Astrocyte (in vitro differentiated cells and primary cell): ENCODE data around the gene TAMALIN. TPM values are rescaled to one million over a fixed set of nuclear protein-coding genes. Genes with fewer than 3 reads are reported as not detected.
A peak's percentile ranks its signal among the peaks of the same experiment; 100 is the strongest.

Experiments used
- DNase-seq: peaks from one replicate; pipeline ENCODE4 v3.0.0-alpha.2; 2010; ENCODE audit warnings: low read depth
- FAIRE-seq: peaks from 2 replicates; lab custom pipeline; 2011; peaks lifted over from hg19 to GRCh38; lab: Jason Lieb, UNC
- H2AFZ ChIP-seq: 2 replicates; pipeline ENCODE4 v1.6.0; 2012; ENCODE audit warnings: low read depth, low read length, inconsistent platforms
- H3K27ac ChIP-seq: 2 replicates; pipeline ENCODE4 v1.5.1; 2011; ENCODE audit warnings: low read depth, low read length, inconsistent platforms
- H3K27me3 ChIP-seq: 2 replicates; pipeline ENCODE4 v1.6.0; 2011; ENCODE audit warnings: low read length, inconsistent platforms; ENCODE audit not compliant: insufficient read depth
- H3K36me3 ChIP-seq: 2 replicates; pipeline ENCODE4 v1.5.1; 2011; ENCODE audit warnings: low read length, inconsistent platforms; ENCODE audit not compliant: insufficient read depth
- H3K4me1 ChIP-seq: 2 replicates; pipeline ENCODE4 v1.5.1; 2011; ENCODE audit warnings: low read length, inconsistent platforms; ENCODE audit not compliant: insufficient read depth
- H3K4me2 ChIP-seq: 2 replicates; pipeline ENCODE4 v1.6.0; 2012; ENCODE audit warnings: low read length, inconsistent platforms
- H3K4me3 ChIP-seq: 2 replicates; pipeline ENCODE4 v1.5.1; 2011; ENCODE audit warnings: low read depth, mild to moderate bottlenecking, low read length, inconsistent platforms; ENCODE audit not compliant: insufficient read depth
- H3K79me2 ChIP-seq: 2 replicates; pipeline ENCODE4 v1.6.0; 2012; ENCODE audit warnings: mild to moderate bottlenecking, low read length, inconsistent platforms; ENCODE audit not compliant: insufficient read depth
- H3K9ac ChIP-seq: 2 replicates; pipeline ENCODE4 v1.6.0; 2012; ENCODE audit warnings: mild to moderate bottlenecking, low read length, inconsistent platforms
- H3K9me3 ChIP-seq: 2 replicates; pipeline ENCODE4 v1.5.1; 2012; ENCODE audit warnings: low read depth, mild to moderate bottlenecking, low read length, inconsistent platforms; ENCODE audit not compliant: insufficient read depth
- H4K20me1 ChIP-seq: 2 replicates; pipeline ENCODE4 v1.6.0; 2012; ENCODE audit warnings: low read length, inconsistent platforms; ENCODE audit not compliant: insufficient read depth
- H3K27ac Mint-ChIP-seq: one replicate; pipeline ENCODE4 v1.8.0; 2021; ENCODE audit warnings: mild to moderate bottlenecking, mixed read lengths; ENCODE audit not compliant: unreplicated experiment
- H3K27me3 Mint-ChIP-seq: one replicate; pipeline ENCODE4 v1.8.0; 2021; ENCODE audit warnings: low read depth, mixed read lengths; ENCODE audit not compliant: unreplicated experiment
- H3K36me3 Mint-ChIP-seq: one replicate; pipeline ENCODE4 v1.8.0; 2021; ENCODE audit warnings: low read depth, mixed read lengths; ENCODE audit not compliant: unreplicated experiment
- H3K4me1 Mint-ChIP-seq: one replicate; pipeline ENCODE4 v1.8.0; 2021; ENCODE audit warnings: low read depth, mixed read lengths; ENCODE audit not compliant: unreplicated experiment
- H3K4me3 Mint-ChIP-seq: one replicate; pipeline ENCODE4 v1.8.0; 2021; ENCODE audit warnings: mild to moderate bottlenecking, moderate library complexity, mixed read lengths; ENCODE audit not compliant: unreplicated experiment
- H3K9me3 Mint-ChIP-seq: one replicate; pipeline ENCODE4 v1.8.0; 2021; ENCODE audit warnings: mild to moderate bottlenecking, mixed read lengths; ENCODE audit not compliant: unreplicated experiment
- EZH2 ChIP-seq: IDR thresholded peaks from 2 replicates; pipeline ENCODE4 v1.6.1; 2012; ENCODE audit warnings: mild to moderate bottlenecking, low read length, inconsistent platforms; ENCODE audit not compliant: insufficient read depth
- total RNA-seq: library from RNA; stranded (reverse); gene quantifications from 2 replicates; pipeline ENCODE4 v1.2.1, GENCODE V29; 2021
- TF ChIP-seq, protein P1 (sequence below): IDR thresholded peaks from 2 replicates; pipeline ENCODE4 v1.5.1; 2011; ENCODE audit warnings: low read depth, mild to moderate bottlenecking, inconsistent platforms, low read length, moderate library complexity; ENCODE audit not compliant: insufficient read depth

The TAMALIN gene
- total RNA-seq, 1 donor from 2014 or later, result 9.6 TPM

DNA sequence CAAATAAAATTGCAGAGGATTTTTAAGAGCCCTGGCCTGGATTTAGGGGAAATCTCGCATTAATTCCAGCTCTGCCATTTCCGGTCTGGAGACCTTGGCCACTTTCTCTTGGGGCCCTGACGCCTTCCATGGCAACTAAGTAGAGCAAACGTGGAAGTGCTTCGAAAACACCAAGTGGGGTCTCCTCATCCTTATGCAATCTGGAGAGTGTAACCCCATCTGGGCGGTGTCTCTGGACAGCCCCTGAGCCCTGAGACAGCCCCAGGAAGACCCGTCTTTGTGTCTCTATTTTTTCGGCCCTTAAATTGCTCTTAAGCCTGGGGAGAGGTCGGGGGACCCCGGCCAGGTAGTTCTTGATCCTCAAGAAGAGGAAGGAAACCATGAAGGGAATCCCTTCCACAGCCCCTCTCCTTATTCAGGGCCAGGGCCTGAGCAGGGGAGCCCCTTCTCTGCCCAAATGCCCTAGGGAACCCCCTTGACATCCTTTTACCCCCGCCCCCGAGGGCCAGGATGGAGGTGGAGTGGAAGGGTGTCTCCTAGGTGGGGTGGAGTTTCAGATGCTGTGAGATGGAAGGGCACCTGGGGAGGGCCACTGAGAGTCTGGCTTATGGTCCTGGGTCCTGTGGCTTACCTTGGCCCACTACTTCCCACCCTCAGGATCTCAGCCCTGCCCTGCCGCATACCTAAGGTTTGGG, 26.8 kb downstream of the TAMALIN start:
- Histone ChIP-seq H3K36me3 (no peaks in the 10 kb centered on the region), H3K4me1 (peaks cover 18% of the 10 kb centered on the region), H2AFZ (peak overlapping the region; percentile 78), H4K20me1 (peaks cover under 1% of the 10 kb centered on the region), H3K9me3 (no peaks in the 10 kb centered on the region), H3K27me3 (no peaks in the 10 kb centered on the region), H3K27ac (peak overlapping the region; percentile 89), H3K4me2 (peak overlapping the region; percentile 91), H3K79me2 (no peaks in the 10 kb centered on the region), H3K9ac (peak overlapping the region; percentile 90), H3K4me3 (peak overlapping the region; percentile 49)
- TF ChIP-seq EZH2, result no peak
- TF ChIP-seq, protein P1, sequence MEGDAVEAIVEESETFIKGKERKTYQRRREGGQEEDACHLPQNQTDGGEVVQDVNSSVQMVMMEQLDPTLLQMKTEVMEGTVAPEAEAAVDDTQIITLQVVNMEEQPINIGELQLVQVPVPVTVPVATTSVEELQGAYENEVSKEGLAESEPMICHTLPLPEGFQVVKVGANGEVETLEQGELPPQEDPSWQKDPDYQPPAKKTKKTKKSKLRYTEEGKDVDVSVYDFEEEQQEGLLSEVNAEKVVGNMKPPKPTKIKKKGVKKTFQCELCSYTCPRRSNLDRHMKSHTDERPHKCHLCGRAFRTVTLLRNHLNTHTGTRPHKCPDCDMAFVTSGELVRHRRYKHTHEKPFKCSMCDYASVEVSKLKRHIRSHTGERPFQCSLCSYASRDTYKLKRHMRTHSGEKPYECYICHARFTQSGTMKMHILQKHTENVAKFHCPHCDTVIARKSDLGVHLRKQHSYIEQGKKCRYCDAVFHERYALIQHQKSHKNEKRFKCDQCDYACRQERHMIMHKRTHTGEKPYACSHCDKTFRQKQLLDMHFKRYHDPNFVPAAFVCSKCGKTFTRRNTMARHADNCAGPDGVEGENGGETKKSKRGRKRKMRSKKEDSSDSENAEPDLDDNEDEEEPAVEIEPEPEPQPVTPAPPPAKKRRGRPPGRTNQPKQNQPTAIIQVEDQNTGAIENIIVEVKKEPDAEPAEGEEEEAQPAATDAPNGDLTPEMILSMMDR, result no peak
- FAIRE-seq, result no peak
- H3K36me3 Mint-ChIP-seq, result no peaks in the 10 kb centered on the region
- peaks cover 28% of the 10 kb centered on the region for H3K27me3 Mint-ChIP-seq
- H3K27ac Mint-ChIP-seq, result peak overlapping the region; percentile 87
- H3K9me3 Mint-ChIP-seq, result no peaks in the 10 kb centered on the region
- DNase-seq, result no peak
- peaks cover 9% of the 10 kb centered on the region for H3K4me1 Mint-ChIP-seq
- H3K4me3 Mint-ChIP-seq, result peak overlapping the region; percentile 70

- Mint-ChIP-seq H3K4me1 (peaks cover 6% of the 10 kb centered on the region), H3K9me3 (no peaks in the 10 kb centered on the region), H3K4me3 (no peak overlapping the region), H3K27me3 (peaks cover 29% of the 10 kb centered on the region), H3K27ac (no peak overlapping the region), H3K36me3 (no peaks in the 10 kb centered on the region)
- Histone ChIP-seq H3K9ac (no peak overlapping the region), H3K27me3 (no peaks in the 10 kb centered on the region), H3K79me2 (no peaks in the 10 kb centered on the region), H3K4me2 (no peak overlapping the region), H3K9me3 (no peaks in the 10 kb centered on the region), H3K36me3 (no peaks in the 10 kb centered on the region), H2AFZ (no peak overlapping the region), H3K4me3 (no peak overlapping the region), H3K27ac (no peak overlapping the region), H3K4me1 (peaks cover 18% of the 10 kb centered on the region), H4K20me1 (peaks cover 16% of the 10 kb centered on the region)
- TF ChIP-seq EZH2, result no peak
- TF ChIP-seq, protein P1, result no peak
- DNase-seq, result no peak
- no peak for FAIRE-seq
Measured at GRCh38 chr12:52035190-52035589, 28.4 kb downstream of the TAMALIN start.

DNA sequence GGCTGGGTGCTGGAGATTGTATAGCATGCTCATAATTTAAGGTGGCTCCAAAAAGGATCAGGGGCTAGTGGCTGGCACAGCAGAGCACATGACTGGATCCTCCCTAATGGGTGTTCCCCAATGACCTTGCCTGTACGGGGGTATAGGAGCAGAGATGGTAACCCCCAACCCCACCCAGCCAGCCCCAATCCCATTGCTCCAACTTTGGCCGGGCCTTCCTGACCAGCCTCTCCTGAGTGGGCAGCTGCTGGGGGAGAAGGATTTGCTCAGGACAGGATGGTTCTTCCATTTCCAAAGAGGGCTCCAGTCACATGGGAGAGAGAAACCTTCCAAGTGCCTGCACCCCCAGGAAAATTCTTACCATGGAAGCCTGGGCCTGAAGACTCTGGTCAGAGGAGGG, 29.2 kb downstream of the TAMALIN start:
- Mint-ChIP-seq H3K9me3 (no peaks in the 10 kb centered on the region), H3K4me3 (peak overlapping the region; percentile 62), H3K36me3 (no peaks in the 10 kb centered on the region), H3K4me1 (peaks cover 6% of the 10 kb centered on the region), H3K27ac (peak overlapping the region; percentile 50), H3K27me3 (peaks cover 30% of the 10 kb centered on the region)
- Histone ChIP-seq H3K9ac (peak overlapping the region; percentile 81), H3K27me3 (no peaks in the 10 kb centered on the region), H3K4me2 (no peak overlapping the region), H3K79me2 (no peaks in the 10 kb centered on the region), H3K27ac (no peak overlapping the region), H3K4me1 (peaks cover 18% of the 10 kb centered on the region), H3K9me3 (no peaks in the 10 kb centered on the region), H3K36me3 (no peaks in the 10 kb centered on the region), H2AFZ (no peak overlapping the region), H4K20me1 (peaks cover 23% of the 10 kb centered on the region), H3K4me3 (no peak overlapping the region)
- DNase-seq, result no peak
- no peak for TF ChIP-seq EZH2
- TF ChIP-seq, protein P1, result no peak
- FAIRE-seq, result no peak
